Measurements from ENCODE around the gene TAS2R41.

- TF ChIP-seq, protein P1, sequence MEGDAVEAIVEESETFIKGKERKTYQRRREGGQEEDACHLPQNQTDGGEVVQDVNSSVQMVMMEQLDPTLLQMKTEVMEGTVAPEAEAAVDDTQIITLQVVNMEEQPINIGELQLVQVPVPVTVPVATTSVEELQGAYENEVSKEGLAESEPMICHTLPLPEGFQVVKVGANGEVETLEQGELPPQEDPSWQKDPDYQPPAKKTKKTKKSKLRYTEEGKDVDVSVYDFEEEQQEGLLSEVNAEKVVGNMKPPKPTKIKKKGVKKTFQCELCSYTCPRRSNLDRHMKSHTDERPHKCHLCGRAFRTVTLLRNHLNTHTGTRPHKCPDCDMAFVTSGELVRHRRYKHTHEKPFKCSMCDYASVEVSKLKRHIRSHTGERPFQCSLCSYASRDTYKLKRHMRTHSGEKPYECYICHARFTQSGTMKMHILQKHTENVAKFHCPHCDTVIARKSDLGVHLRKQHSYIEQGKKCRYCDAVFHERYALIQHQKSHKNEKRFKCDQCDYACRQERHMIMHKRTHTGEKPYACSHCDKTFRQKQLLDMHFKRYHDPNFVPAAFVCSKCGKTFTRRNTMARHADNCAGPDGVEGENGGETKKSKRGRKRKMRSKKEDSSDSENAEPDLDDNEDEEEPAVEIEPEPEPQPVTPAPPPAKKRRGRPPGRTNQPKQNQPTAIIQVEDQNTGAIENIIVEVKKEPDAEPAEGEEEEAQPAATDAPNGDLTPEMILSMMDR (IDR thresholded peaks at IDR 0.05): no peak
- no peak for TF ChIP-seq POLR2A (IDR thresholded peaks at IDR 0.05)
These were observed 25.2 kb upstream of the TAS2R41 start for GRCh38 chr7:143452495-143452894.
